Measurements from ENCODE around the gene CHRM3.

Gene CHRM3

DNA sequence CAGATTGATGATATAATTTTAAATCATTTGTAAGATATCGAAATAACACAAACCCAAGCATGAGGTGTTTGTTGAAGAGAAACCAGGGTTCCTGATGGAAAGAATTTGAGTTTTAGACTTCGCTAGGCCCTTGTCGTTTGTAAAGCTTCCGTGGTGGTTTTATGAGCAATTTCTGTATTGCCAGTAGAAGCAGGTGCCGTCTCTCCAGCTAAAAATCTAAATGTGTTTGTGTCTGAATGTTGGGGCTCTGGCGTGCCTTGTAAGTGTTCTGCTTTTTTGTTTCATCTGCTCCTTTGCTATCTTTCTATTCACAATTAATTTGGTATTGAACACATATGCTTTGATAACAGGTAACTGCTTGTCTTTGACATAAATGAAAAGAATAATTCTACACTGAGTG lies 27.5 kb downstream of the CHRM3 start:
- DNase-seq (ENCODE audit: low read depth in 2 of 2) = no peak

DNA sequence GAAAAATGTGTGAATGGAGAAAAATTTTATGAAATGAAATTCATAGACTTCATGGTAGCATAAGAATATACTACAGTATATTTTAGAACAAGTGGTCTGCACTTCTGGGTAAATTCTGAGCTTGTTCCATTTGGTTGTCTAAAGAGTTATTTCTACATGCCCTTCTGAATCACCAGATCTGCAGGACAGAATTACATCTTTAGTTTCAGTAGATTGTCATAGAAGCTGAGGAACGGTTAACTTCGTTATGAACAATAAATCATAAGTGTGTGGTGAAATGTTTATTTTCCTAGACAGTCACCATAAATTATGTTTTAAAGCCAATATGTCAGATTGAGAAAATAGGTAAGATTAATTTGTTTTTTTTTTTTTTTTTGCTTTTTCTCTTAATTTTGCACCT lies 30.9 kb downstream of the CHRM3 start:
- no peak for DNase-seq (ENCODE audit: low read depth in 2 of 2)

DNA sequence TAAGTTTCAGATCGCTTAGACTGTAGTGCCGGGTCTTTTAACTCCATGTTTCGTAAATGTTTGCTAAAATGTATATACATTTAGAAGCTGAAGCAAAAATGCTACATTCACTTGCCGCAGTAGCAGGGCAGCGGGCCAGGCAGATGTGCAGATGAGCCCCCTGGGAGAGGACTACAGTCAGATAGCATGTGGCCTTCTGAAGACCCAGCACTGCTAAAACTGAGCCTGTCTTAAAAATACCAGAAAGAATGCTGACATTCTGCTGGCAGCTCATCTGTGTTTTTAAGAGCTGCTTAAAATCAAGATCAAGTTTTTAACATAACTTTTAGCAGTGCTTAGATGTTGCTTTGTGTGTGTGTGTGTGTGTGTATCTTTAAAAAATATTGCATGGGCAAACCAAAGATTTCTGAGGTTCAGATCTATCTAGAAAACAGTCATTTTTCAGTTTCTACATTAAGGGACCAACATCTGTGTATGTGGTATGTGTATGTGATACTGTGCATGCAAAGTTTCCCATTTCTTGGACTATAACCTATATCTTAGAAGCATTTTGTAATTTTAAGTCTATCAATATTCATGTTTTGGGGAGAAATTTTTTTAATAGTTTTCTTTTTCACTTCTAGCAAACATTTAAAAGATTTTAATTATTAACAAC lies 31.7 kb downstream of the CHRM3 start:
- DNase-seq (ENCODE audit: low read depth in 2 of 2) = no peak

DNA sequence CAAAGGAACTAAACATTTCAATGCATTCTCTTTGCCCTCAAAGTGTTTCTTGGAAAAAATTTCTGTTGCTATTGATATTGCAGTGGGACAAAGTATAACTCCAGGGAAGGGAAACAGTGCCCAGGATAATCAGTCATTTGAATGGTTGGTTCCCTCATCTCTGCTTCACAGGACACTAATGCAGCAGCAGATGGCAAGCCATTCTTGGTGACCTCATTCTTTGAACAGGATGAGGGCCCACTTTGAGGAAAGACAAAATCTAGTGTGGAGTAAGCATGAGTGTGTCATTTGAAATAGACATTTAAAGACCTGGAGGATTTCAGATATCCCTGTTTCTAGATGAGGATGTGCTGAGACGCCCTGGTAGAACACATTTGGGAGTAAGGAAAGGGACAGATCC lies 32.3 kb downstream of the CHRM3 start:
- no peak for DNase-seq (ENCODE audit: low read depth in 2 of 2)

DNA sequence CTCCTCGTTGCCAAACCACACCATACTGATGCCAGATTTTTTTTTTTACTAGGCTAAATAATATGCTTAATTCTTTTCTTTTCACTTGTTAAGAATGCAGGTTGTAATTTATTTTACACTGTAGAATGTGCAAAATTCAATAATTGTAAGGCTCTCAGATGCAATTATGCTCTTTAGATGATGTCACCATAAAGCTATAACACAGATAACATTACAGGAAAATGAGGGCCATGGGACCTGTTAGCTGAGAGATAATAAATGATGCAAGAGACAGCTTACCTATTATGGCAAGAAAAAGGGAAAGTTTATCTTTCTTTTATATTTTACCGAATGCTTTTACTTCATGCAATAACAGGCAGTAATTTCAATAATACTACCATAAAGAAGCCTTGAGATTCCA lies 35.4 kb downstream of the CHRM3 start:
- no peak for DNase-seq (ENCODE audit: low read depth in 2 of 2)

DNA sequence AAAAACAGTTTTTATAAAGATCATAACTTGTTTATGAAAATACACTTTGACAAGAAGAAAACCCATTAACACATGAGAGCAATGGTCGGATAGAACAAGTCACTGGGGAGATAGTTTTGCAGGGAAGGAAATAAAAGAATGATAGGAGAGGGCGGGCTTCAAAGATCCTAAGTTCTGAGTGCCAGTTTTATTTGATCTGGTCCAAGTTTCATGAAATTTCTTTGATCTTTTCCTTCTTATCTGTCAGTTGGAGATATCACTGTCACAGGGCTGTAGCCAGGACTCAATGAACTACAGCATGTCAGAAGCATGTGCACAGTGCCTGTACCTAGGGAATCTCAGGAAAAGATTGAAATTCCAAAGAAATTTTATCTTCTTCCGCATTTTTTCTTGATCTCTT lies 36.5 kb downstream of the CHRM3 start:
- DNase-seq (ENCODE audit: low read depth in 2 of 2) = no peak

DNA sequence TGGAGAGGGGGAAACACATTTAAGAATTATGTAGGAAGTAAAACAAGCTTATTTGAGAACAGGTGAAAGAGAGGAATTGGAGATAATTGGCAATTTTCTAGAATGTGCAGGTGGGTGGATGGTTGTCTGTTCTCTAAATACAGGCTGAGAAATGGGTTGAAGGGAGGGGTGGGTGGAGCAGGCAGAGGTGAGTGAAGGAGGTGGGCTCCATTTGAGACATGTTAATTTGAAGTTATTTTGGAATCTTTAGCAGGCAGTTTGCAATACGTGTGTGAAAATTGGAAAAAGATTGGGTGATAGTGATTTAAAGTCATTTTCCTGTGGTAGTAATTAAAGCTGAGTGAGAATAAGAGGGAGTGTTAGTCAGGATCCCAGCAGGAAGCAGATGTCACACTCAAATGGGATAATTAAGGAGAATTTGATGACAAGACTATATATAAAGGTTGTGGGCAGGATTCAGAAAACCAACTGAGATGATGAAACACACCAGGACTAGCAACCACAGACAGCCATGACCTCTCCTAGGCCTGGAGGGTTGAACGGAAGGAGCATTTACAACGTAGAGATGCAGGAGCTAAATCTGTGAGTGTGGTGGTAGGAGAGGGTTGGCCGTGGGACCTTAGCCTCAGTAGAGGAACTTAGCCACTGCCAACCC lies 40.6 kb downstream of the CHRM3 start:
- no peak for DNase-seq (ENCODE audit: low read depth in 2 of 2)

DNA sequence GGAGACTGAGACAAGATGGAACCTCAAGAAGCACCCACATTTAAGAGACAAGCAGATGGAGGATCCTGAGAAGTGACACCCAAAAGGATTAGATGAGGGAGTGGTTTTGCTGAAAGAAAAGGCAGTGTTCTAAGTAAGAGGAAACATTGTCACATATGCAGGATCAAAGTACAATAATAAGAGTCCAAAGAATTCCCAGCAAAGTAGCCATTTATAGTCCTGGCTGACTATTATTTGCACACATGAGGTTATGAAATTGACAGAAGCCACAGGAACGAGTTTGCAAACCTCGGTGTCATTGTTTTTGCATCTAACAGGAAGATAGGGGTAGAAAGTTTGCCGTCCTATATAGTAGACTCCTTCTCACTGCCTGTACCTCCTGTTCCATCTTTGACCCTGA lies 41.3 kb downstream of the CHRM3 start:
- no peak for DNase-seq (ENCODE audit: low read depth in 2 of 2)

DNA sequence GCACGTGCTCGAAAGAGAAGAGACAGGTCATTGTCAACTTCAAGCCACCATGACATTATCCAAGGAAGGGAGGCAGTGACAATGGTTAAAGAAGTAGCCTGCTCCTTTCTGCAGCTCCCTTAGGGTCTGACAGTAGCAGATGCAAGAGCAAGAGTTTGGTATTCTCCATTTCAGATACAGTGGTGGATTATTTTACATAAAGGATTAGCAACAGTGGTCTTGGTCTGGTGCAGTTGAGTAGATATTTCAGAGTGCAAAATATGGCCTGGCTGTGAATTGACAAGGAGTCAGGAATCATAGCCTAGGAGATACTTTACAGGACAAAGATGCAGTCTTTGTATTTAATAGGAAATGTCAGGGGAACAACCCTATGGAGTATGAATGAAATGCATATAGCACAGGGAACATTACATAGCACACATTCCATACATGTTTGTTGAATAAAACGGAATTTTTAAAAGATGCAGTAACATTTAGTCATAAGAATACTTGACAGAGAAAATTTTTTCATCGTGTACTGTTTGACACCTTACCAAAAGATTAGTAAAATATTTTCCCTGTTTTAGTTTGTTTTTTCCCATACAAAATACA lies 41.8 kb downstream of the CHRM3 start:
- DNase-seq (ENCODE audit: low read depth in 2 of 2) = no peak

DNA sequence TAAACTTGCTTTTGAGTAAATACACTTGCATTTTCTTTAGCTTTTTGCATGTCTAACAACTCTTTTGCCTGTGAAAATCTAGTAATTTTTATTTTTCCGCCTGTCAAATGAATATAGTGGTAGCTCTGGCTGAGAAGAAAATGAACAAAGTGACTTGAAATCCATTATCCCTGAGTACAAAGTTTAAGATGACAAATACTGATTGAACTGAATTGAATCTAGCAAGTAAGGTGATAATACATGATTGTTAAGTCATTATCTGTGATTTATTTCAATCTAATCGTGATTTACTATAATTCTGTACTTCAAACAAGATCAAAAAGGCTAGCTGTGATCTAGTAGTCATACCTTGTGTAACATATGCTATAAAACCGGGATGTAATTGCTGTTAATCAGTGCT lies 42.8 kb downstream of the CHRM3 start:
- DNase-seq (ENCODE audit: low read depth in 2 of 2) = no peak

DNA sequence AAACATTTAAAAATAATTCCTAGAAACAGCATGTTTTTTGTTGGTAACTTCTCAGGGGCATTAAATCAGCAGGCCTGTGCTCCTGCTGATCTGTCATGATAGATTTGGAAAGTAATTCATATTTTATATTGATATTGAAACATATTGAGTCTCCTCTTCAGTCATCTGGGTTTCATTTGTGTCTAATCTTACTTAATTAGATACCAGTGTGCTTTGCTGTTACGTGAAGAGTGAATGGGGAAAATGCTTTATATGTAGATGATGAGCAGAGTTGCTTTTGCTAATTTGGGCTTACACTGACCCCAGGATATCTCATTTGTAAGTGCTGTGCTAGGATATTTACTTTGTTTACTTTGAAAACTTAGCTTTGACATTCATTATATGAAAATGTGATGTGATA lies 45.9 kb downstream of the CHRM3 start:
- DNase-seq (ENCODE audit: low read depth in 2 of 2) = no peak

DNA sequence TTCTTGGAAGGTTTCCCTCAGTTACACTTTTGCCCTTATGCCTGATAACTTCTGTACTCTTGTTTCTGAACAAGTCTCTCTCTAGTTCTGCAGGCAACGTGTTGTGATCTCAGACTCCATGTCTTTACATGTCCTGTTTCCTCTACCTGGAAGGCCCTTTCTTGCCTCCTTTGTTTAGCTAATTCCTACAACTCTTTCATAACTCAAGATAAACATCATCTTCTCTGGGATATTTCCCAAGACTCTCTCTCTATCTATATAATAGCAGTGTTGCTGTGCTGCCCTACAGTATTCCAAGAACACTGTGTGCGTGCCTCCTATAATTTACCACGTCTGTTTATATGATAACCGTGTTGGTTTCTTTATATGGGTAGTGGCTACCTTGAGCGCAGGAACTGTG lies 47.8 kb downstream of the CHRM3 start:
- DNase-seq (ENCODE audit: low read depth in 2 of 2) = no peak
